GM19468 (cell line): ENCODE data around the gene TMEM125.

Source experiments
- ATAC-seq: cut with Tn5 transposase; IDR thresholded peaks from one replicate; pipeline ENCODE4 v1.9.1; 2021; ENCODE audit warnings: mild to moderate bottlenecking, moderate library complexity, moderate number of reproducible peaks; ENCODE audit not compliant: unreplicated experiment; ENCODE audit errors: extremely low read depth

TMEM125 gene

DNA sequence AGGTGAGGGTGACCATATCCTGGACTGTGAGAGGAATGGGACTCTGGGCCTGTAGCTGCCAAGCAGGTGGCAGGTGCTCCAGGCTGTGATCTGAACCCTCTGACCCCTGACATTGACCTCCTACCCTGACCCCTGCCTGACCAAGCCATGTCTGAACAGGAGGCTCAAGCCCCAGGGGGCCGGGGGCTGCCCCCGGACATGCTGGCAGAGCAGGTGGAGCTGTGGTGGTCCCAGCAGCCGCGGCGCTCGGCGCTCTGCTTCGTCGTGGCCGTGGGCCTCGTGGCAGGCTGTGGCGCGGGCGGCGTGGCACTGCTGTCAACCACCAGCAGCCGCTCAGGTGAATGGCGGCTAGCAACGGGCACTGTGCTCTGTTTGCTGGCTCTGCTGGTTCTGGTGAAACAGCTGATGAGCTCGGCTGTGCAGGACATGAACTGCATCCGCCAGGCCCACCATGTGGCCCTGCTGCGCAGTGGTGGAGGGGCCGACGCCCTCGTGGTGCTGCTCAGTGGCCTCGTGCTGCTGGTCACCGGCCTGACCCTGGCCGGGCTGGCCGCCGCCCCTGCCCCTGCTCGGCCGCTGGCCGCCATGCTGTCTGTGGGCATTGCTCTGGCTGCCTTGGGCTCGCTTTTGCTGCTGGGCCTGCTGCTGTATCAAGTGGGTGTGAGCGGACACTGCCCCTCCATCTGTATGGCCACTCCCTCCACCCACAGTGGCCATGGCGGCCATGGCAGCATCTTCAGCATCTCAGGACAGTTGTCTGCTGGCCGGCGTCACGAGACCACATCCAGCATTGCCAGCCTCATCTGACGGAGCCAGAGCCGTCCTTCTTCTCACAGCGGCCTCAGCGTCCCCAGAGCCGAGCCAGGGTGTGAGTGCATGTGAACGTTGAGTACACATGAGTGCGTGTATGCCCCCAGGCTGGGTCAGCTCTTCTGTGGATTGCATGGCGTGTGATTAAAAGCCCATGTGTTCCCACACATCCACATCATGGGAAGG, 3.1 kb downstream of the TMEM125 start:
- no peak for ATAC-seq

DNA sequence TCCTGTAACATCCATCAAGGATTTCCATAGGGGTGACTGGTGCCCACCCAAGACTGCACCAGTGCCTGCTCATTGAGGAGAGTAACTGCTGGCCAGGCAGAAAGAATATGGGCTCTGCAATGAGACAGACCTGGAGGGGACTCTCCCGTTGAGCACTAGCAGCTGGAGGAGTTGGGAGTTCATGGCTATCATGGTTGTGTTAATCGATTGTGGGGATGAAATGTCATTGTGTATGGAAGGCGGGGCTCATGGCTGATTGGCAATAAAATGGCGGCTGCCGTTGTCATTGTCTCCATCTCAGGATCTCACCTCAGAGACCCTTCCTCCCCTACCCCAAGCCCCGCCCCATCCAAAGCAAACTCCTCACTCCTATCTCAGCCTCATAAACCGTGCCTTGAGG, 3.9 kb downstream of the TMEM125 start:
- no peak for ATAC-seq

DNA sequence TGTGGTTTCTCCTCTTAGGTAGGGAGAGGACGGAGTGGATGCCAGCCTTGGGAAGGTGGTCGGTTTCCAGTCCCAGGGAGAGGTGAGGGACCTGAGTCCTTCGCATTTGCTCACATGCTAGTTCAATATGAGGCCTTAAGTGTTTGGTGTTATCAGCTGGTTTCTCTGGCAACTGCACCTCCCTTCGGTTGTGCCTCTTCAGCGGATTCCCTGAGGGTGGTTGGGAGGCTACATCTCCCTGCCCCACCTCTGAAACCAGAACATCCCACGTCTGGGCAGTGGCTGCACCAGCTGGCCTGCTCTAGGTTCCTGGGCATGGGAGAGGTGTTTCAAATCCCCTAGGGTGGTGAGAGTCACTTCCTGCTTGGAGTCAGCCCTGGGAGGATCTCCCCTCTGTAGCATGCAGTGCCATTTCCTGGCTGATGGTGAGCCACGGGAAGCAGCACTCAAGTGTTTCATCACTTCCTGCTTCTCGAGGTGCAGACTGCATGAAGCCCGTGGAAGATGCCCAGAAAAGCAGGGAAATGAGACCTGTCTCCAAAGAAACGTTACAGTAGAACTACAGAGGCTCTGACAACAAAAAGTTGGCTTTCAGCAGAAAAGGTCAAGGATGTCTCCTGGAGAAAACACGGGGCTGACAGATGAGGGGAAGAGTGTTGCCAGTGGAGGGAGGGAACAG, 4.5 kb downstream of the TMEM125 start:
- ATAC-seq = no peak

DNA sequence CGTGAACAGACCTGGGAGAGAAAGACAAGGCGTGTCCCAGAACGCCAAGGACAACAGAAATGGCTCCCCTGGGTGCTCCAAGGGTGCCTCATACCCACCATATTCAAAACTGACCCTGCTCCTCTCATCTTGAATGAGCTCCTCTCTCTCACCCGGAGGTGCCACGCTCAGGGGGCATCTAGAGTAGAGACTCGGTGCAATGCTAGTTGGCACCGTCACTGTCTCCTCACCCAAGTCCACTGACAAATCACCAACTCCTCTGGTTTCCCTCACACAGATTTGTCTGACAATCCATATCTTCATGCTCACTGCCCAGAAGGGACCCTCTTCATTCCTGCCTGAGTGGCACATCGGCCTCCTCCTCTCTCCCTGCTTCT, 5.0 kb downstream of the TMEM125 start:
- ATAC-seq = no peak

DNA sequence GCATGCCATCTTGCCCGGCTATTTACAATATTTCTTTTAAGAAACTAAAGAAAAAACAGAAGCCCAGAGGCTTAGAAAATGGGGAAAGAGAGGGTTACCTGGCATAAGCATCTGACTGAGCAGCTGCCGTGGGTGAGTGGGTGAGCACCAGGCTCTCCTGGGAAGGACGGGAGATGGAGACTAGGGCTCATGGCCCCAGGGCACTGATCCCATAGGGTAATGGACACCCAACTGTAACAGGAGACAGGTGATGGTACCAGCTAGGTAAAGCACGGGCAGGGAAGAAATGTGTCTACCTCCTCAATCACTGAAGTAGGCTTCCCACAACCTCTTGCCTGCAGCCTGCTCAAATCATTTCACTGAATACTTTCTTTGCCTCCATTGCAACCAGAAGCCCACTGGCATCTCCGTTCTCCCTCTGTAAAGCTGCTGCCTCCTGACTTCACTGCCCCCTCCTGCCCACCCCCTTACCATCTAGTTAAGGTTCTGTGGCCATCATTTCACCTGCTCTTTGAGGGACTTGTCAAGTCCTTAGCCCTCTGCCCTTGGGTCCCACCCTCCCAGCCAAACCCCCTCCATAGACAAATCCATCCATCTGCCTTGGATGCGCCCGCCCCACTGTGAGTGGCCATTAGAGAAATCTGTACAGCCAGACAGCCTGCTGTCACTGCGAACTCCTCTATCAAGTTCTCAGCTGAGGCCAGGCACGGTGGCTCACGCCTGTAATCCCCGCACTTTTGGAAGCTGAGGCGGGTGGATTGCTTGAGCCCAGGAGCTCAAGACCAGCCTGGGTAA, 6.2 kb downstream of the TMEM125 start:
- ATAC-seq = no peak

DNA sequence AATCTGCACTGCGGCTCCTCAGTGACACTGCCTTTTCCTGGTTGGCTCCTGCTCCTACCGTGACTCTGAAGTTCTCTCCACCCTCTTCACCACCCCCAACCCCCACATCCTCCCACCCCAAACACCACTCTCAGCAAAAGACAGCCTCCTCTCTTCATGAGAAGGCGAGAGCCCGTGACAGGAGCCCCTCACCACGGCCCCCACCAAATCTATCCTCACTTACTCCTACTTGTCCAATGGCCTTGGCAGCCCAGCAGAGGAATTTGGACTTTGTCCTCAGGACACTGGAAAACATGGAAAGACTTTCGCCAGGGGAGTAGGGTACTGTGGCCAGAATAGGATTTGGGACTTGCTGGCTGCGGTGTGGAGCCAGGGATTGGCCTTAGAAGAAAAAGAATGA, 6.9 kb downstream of the TMEM125 start:
- no peak for ATAC-seq

DNA sequence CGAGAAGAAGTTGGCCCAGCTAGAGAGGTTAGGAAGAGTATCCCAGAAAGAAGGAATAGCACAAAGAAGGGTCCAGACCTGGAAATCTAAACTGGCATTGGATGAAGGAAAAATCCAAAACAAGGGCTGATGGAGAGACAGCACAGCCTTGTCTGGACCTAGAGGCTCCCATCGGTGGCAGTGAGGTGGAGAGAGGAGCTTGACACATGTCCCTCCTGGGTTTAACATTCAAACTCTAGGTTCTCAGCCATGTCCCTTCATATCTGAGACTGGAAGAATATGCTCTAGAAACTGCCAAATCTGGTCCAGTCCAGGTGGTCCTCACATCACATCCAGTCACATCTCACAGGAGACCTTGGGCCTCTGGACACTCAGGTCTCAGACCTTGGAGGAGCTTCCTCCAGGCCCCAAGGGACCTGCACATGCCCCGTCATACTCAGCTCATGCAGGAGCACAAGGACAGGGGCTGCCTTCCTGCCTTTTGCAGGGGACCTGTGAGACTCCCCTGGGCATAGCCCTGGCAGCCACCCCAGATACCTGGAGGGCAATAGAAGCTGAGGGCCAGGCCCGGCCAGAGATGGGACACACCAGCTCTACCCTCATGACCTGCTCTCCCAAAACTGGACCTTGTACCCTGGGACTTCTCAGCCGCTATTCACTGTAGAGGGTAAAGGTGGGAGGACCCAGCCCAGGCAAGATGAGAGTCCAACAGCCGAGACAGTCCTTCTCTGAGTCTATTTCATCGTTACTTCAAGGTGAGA, 7.5 kb downstream of the TMEM125 start:
- no peak for ATAC-seq

DNA sequence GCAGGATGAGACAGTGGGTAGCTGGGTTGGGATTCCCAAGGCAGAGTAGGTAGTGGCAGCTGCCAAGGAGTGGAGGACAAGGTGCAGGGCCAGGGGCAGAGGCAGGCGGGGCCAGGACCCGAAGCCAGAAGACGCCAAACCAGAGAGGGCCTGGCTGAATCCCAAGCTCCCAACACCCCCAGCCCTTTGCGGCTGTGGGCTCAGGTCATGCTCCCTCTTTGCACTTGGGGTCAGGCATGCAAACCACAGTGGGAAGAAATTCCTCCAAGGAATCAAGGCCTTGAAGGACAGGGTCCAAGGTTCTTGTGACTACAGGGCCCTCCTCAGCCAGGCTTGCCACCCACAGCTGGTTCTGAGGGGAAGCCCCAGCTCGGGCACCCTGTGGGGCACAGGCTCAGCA, 9.4 kb downstream of the TMEM125 start:
- no peak for ATAC-seq

DNA sequence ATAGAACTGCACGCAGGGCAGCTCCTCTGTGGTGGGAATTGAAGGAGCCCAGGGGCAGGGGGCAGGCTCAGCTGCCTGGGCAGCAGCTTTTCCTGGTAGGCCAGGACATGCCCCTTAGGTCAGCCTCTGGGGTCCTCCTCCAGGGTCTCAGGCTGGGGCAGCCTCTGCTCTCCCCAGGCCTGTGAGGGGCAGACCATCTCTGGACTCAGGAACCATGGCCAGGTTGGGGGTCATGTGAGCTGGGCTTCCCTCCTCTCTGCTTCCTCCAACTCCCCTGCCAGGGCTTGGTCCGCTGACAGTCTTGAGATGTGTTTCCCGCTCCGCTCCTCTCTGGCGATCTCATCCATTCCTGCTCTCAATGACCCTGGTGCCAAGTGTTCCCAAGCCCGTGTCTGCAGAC, 9.9 kb downstream of the TMEM125 start:
- no peak for ATAC-seq

DNA sequence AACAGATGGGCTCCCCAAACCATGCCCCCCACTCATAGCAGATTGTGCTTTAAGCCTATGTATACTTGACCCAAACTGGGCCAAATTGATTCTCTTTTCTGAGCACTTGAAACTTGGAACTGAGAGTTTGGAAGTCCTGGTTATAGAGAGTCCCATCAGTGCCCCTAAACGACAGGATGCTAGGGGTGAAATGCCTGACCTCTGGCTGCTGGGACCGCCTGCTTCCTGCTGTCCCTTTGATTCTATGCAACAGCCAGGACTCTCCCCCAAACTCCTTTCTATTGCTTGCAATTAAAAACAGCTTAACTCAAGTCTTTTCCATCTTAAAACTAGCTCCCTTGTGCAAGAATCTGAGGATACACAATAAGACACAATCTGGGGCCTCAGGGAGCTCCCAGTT, 10.9 kb downstream of the TMEM125 start:
- ATAC-seq = no peak

DNA sequence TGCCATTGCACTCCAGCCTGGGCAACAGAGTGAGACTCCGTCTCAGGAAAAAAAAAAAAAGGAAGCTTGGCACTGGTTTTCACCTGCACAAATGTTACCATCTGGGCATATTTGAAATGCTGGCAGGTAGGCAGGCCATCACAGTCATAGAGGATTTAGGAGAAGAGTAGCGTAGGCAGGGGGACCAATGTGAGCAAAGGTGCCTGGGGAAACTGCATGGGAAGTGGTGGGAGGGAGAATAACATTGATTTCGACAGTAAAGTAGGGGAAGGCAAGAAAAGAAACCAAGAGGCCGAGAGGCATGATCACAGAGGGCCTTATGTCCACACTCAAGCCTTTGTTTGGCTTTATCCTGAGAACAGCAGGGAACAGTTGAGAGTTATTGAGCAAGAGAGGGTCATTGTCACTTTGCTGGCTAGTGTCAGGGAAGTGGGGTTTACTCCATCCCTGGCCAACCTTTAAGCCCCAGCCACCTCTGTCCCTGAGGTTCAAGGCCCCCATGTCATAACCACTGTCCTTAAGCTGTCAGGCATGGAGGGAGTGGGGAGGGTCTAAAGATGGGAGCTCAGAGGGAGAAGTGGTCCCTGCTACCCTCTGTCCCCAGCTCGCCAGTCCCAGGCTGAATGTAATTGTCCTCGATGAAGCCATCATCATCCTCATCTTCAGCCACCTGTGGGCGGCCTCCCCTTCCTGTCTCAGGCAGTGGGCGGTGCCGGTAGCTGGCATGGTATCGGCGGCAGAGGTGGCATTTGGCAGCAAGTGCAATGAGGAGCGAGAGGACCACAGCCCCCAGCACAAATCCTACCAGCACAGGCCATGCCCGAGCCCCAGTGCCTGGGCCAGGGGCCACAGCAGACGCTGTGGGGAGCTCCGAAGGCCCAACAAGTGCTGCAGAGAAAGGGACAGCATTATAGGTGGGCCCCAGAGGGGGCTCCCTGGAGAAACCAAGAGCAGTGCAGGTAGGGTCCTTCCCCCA, 12.7 kb downstream of the TMEM125 start:
- ATAC-seq = no peak

DNA sequence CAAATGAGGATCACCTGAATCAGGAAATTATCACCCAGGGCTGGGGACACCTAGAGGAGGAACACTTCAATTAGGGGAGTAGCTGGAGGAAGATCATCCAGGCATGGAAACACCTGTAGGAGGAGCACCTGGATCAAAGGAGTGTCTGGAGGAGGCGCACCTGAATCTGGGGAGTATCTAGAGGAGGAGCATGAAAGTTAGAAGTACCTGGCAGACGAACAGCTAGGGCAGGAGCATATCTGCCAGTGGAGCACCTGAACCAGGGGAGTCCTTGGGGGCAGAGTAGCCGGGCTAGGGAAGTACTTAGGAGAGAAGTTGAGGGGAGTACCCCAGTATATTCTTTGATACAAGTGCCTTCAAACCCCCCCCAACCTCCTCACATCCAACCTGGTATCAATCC, 14.3 kb downstream of the TMEM125 start:
- no peak for ATAC-seq

DNA sequence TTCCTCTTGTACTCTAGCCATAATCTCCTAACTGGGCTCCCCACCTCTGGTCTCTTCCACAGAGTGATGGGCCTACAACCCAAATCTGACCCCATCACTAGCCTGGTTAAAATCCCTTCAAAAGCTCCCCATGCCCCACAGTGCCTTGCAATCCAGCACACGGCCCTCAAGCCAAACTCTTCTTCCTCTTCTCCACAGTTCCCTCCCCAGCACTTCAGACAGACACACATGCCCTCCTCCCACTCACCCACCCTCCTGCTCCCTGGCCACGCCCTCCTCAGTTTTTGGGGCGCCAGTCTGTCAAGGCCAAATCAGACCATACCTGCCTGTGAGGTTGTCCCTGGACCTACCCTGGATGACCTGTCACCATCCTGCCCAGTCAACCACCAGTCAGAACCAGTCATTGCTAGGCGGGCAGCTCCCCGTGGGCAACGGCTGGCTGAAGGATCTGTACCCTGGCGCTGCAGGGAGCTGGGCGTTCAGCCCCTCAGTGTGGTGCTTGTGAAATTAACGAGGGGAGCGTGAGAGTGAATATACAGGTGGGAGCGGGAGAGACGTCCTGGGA, 14.8 kb downstream of the TMEM125 start:
- ATAC-seq = no peak

DNA sequence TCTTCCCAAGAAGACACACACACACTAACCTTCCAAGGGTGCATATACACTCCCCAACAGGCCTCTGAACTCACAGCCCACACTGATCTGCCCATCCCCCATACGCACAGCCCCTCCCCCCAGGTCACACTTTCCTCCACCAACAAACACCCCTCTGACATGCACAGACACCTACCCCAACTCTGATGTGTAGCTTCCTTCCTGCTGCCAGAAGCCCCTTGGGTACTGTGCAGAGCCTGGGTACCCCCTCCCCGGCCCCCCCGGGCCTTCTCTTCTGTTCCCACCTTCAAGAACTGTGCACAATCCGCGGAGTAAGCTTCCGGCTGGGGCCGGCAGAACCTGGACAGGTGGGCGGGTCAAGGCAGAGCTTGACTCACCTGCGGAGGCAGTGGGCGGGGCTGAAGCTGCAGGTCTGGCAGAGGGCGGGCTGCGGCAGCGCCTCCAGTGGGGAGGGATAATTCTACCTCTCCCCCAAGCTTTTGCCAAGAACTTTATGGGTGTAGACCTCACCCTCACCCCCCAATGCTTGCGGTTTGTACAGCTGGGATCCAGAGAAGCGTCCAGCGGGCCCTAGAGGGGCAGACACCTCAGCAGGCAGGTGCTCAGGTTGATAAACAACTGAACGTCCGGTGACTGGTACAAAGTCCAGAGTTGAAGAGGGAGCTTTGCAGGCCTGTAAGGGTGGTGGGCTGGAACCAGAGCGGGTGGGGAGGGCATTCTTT, 15.6 kb downstream of the TMEM125 start, which contains the start of gene C1orf210:
TSS of gene C1orf210 (minus strand) at position 313 of the 722 bp plus-strand sequence. CDS start 2,311 bp downstream, outside the sequence.
- ATAC-seq = no peak

DNA sequence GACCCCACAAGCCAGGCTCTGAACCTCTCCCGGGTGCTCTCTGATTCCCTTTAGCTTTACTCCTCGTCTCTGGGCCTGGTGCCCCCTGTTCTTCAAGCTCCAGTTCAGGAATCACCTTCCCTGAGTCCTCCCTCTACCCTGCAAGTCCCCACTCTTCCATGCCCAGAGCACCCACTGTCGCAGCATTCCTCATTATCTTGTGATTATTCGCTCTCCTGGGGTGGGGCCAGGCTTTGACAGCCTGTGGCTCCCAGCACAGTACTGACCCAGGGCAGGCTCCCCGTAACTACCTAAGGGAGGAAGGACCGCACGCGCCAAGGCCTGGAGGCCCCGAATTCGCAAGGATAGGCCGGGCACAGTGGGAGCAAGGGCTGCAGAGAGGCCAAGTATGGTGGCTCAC, 16.3 kb downstream of the TMEM125 start:
- no peak for ATAC-seq

DNA sequence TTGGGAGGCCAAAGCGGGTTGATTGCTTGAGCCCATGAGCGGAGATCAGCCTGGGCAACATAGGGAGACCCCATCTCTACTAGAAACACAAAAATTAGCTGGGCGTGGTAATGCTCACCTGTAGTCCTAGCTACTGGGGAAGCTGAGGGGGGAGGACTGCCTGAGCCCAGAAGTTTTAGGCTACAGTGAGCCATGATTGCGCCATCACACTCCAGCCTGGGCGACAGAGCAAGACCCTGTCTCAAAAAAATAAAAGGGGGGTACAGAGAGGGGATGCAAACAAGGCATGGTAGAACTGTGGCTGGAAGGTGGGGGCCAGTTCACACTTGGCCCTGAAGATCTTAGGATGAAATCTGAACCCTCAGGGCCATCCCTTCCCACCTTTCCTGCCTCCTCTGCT, 16.8 kb downstream of the TMEM125 start:
- ATAC-seq = no peak

DNA sequence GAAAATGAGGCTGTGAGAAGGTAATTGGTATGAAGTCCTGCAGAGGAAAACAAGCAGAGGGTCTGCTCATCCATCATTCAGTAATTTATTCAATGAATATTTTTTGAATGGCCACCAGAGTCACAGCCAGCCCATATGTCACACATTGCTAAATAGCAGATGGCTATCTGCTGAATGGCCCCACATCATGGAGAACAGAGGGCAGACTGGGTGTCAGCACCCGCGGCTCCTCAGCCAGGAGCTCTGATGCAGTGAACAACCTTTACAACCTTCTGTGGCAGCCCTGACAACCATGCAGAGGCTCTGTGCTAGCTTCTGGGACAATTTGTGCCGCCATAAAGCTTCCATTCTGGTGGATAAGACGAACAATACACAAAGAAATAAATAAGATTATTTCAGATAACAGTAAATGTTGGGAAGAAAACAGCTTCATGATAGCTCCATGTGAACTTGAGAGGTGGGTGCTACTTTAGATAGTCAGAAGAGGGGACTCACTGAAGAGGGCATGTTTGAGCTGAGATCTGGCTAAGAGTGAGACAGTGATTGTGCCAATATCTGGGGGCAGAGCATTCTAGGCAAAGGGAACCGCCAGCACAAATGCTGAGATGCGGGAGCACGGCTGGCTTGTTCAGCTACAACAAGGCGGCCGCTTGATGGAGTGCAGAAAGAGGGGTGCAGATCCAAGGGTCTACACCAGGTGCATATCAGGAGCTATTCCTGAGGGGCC, 18.4 kb downstream of the TMEM125 start:
- ATAC-seq = no peak
